ENCODE data around the gene PFDN6. TPM values are rescaled to one million over a fixed set of nuclear protein-coding genes. Genes with fewer than 3 reads are reported as not detected.

Gene PFDN6
- total and polyA plus RNA-seq, 9 of the 15 experiments (the other 6 are each of a cell fraction or from before 2014, with no cell fraction given): 6.8 to 475 (median 216) TPM

DNA sequence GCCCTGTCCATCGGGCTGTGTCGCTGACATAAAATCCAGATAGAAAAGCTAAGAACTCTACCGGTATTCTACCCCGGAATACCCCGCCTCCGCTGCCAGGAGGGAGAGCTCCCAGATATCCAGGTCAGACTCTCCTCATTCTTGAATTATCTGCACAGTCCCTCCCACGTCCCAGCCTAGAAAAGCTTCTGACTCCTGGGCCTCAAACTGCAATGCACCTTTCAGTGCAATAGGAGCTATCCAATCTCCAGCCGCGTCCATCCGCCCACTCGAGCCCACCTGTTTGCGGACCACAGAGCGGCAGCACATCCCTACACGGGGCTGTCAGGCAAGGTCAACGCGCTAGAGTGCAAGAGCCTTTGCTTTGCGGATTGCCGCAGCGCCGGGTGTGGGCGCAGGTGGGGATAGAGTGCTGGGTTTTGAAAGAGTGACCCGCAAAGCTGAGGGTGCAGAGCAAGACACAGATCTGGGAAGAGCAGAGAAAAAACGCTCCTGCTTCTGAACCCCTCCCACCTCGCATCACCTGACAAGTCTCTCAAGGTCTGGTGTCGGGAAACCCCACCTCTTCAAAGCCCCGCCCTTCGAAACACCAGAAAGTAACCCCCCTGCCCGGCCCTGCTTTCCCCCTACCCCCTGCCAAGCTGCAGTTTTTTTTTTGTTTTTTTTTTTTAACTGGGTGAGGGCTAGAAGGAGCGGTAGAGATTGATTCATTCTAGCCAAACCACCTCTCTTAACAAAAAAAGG is 23.1 kb downstream of the PFDN6 start (continued):
- TF ChIP-seq, protein P1, sequence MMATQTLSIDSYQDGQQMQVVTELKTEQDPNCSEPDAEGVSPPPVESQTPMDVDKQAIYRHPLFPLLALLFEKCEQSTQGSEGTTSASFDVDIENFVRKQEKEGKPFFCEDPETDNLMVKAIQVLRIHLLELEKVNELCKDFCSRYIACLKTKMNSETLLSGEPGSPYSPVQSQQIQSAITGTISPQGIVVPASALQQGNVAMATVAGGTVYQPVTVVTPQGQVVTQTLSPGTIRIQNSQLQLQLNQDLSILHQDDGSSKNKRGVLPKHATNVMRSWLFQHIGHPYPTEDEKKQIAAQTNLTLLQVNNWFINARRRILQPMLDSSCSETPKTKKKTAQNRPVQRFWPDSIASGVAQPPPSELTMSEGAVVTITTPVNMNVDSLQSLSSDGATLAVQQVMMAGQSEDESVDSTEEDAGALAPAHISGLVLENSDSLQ (IDR thresholded peaks at IDR 0.05): peak; percentile 82
- no peak for TF ChIP-seq NR1H2 (CRISPR knock-in tag; IDR thresholded peaks at IDR 0.05)
- TF ChIP-seq YY1 (IDR thresholded peaks at IDR 0.05; ENCODE audit: borderline replicate concordance in 1 of 3, control insufficient read depth in 1 of 3, extremely low read depth in 1 of 3, insufficient read depth in 3 of 3, insufficient read length in 1 of 3, insufficient replicate concordance in 2 of 3, low read depth in 1 of 3, low read length in 2 of 3): peak in 2 of 3 experiments; percentile 4 to 7
- 0 out of 2 replicates have a peak, but pooled peaks have one; percentile 21 for TF ChIP-seq DPF2 (IDR thresholded peaks at IDR 0.05)
- TF ChIP-seq ZC3H4 (CRISPR knock-in tag; IDR thresholded peaks at IDR 0.05; ENCODE audit: borderline replicate concordance): 0 out of 2 replicates have a peak, but pooled peaks have one; percentile 53
- TF ChIP-seq HNRNPLL (IDR thresholded peaks at IDR 0.05; ENCODE audit: low read depth, low read length, poor library complexity, severe bottlenecking): peak; percentile 27
- TF ChIP-seq, protein P2, sequence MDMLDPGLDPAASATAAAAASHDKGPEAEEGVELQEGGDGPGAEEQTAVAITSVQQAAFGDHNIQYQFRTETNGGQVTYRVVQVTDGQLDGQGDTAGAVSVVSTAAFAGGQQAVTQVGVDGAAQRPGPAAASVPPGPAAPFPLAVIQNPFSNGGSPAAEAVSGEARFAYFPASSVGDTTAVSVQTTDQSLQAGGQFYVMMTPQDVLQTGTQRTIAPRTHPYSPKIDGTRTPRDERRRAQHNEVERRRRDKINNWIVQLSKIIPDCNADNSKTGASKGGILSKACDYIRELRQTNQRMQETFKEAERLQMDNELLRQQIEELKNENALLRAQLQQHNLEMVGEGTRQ (CRISPR knock-in tag; IDR thresholded peaks at IDR 0.05): peak; percentile 73
- TF ChIP-seq PURB (CRISPR knock-in tag; IDR thresholded peaks at IDR 0.05; ENCODE audit: low read depth): no peak
- peak; percentile 53 for TF ChIP-seq RBFOX2 (IDR thresholded peaks at IDR 0.05; ENCODE audit: low read depth, low read length)
- TF ChIP-seq ELF4 (CRISPR knock-in tag; IDR thresholded peaks at IDR 0.05): no peak
- peak; percentile 90 for TF ChIP-seq EGR1 (conservative IDR thresholded peaks at IDR 0.05)
- 0 out of 2 replicates have a peak, but pooled peaks have one; percentile 17 for TF ChIP-seq SMARCA4 (IDR thresholded peaks at IDR 0.05)
- TF ChIP-seq, protein P3, sequence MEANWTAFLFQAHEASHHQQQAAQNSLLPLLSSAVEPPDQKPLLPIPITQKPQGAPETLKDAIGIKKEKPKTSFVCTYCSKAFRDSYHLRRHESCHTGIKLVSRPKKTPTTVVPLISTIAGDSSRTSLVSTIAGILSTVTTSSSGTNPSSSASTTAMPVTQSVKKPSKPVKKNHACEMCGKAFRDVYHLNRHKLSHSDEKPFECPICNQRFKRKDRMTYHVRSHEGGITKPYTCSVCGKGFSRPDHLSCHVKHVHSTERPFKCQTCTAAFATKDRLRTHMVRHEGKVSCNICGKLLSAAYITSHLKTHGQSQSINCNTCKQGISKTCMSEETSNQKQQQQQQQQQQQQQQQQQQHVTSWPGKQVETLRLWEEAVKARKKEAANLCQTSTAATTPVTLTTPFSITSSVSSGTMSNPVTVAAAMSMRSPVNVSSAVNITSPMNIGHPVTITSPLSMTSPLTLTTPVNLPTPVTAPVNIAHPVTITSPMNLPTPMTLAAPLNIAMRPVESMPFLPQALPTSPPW (CRISPR knock-in tag; IDR thresholded peaks at IDR 0.05): peak; percentile 84
- TF ChIP-seq ARID2 (IDR thresholded peaks at IDR 0.05): 0 out of 2 replicates have a peak, but pooled peaks have one; percentile 7
- TF ChIP-seq CCAR2 (IDR thresholded peaks at IDR 0.05; ENCODE audit: low read depth, low read length): no peak
- peak; percentile 15 for TF ChIP-seq KDM5B (IDR thresholded peaks at IDR 0.05; ENCODE audit: insufficient replicate concordance, low read depth, low read length)
- TF ChIP-seq, protein P4, sequence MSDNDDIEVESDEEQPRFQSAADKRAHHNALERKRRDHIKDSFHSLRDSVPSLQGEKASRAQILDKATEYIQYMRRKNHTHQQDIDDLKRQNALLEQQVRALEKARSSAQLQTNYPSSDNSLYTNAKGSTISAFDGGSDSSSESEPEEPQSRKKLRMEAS (CRISPR knock-in tag; IDR thresholded peaks at IDR 0.05): peak; percentile 34; the same call in 1 of the 2 replicates
- peak; percentile 68 for TF ChIP-seq ZBTB7A (IDR thresholded peaks at IDR 0.05; ENCODE audit: borderline replicate concordance, control insufficient read depth, low read depth, low read length)
- TF ChIP-seq, protein P5, sequence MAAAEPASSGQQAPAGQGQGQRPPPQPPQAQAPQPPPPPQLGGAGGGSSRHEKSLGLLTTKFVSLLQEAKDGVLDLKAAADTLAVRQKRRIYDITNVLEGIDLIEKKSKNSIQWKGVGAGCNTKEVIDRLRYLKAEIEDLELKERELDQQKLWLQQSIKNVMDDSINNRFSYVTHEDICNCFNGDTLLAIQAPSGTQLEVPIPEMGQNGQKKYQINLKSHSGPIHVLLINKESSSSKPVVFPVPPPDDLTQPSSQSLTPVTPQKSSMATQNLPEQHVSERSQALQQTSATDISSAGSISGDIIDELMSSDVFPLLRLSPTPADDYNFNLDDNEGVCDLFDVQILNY (CRISPR knock-in tag; IDR thresholded peaks at IDR 0.05): no peak
- peak; percentile 28; the same call in 1 of the 2 replicates for TF ChIP-seq ZBED1 (IDR thresholded peaks at IDR 0.05)
- TF ChIP-seq, protein P6, sequence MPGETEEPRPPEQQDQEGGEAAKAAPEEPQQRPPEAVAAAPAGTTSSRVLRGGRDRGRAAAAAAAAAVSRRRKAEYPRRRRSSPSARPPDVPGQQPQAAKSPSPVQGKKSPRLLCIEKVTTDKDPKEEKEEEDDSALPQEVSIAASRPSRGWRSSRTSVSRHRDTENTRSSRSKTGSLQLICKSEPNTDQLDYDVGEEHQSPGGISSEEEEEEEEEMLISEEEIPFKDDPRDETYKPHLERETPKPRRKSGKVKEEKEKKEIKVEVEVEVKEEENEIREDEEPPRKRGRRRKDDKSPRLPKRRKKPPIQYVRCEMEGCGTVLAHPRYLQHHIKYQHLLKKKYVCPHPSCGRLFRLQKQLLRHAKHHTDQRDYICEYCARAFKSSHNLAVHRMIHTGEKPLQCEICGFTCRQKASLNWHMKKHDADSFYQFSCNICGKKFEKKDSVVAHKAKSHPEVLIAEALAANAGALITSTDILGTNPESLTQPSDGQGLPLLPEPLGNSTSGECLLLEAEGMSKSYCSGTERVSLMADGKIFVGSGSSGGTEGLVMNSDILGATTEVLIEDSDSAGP (CRISPR knock-in tag; IDR thresholded peaks at IDR 0.05): 0 out of 2 replicates have a peak, but pooled peaks have one; percentile 53

All from K562 (cell line).